MM.1S (cell line): ENCODE data around the gene LAMC3.

ENCODE experiments used
- DNase-seq: peaks from one replicate; pipeline ENCODE4 v3.0.0-alpha.2; 2015
- H2AFZ ChIP-seq: fragments of 300-600 bp; sonication (generic); 2 replicates; pipeline ENCODE4 v1.6.0; 2016; ENCODE audit warnings: antibody characterized with exemption, low read length
- H3F3A ChIP-seq: fragments of 300-600 bp; sonication (generic); 2 replicates; pipeline ENCODE4 v1.6.1; 2016; ENCODE audit warnings: mild to moderate bottlenecking, antibody characterized with exemption, low read length, moderate library complexity, mixed read lengths; ENCODE audit not compliant: insufficient read depth
- H3K27ac ChIP-seq: fragments of 300-600 bp; sonication (generic); 2 replicates; pipeline ENCODE4 v1.5.1; 2016; ENCODE audit warnings: mild to moderate bottlenecking, low read length
- H3K27me3 ChIP-seq: fragments of 300-600 bp; sonication (generic); replicated peaks from 2 replicates; pipeline ENCODE4 v1.6.0; 2016; ENCODE audit warnings: low read length; ENCODE audit not compliant: insufficient read depth
- H3K36me3 ChIP-seq: fragments of 300-600 bp; sonication (generic); replicated peaks from 2 replicates; pipeline ENCODE4 v1.6.1; 2016; ENCODE audit warnings: mild to moderate bottlenecking, low read length, mixed read lengths; ENCODE audit not compliant: insufficient read depth
- H3K4me1 ChIP-seq: fragments of 300-600 bp; sonication (generic); 2 replicates; pipeline ENCODE4 v1.6.1; 2016; ENCODE audit warnings: low read length, mixed read lengths
- H3K4me2 ChIP-seq: fragments of 300-600 bp; sonication (generic); 2 replicates; pipeline ENCODE4 v1.6.0; 2016; ENCODE audit warnings: low read depth, low read length
- H3K4me3 ChIP-seq: fragments of 300-600 bp; sonication (generic); 2 replicates; pipeline ENCODE4 v1.5.1; 2016; ENCODE audit warnings: low read length, mixed read lengths
- H3K79me2 ChIP-seq: fragments of 300-600 bp; sonication (generic); 2 replicates; pipeline ENCODE4 v1.6.1; 2016; ENCODE audit warnings: mixed run types, low read length, mixed read lengths
- H3K9ac ChIP-seq: fragments of 300-600 bp; sonication (generic); 2 replicates; pipeline ENCODE4 v1.6.1; 2016; ENCODE audit warnings: low read length, mixed read lengths
- H3K9me2 ChIP-seq: fragments of 300-600 bp; sonication (generic); replicated peaks from 2 replicates; pipeline ENCODE4 v1.6.1; 2016; ENCODE audit warnings: mild to moderate bottlenecking, low read length, mixed read lengths; ENCODE audit not compliant: insufficient read depth
- H3K9me3 ChIP-seq: fragments of 300-600 bp; sonication (generic); replicated peaks from 2 replicates; pipeline ENCODE4 v1.6.1; 2016; ENCODE audit warnings: mild to moderate bottlenecking, low read length, mixed read lengths; ENCODE audit not compliant: insufficient read depth
- H4K20me1 ChIP-seq: fragments of 300-600 bp; sonication (generic); 2 replicates; pipeline ENCODE4 v1.6.1; 2016; ENCODE audit warnings: mild to moderate bottlenecking, low read length, moderate library complexity, mixed read lengths; ENCODE audit not compliant: insufficient read depth
- EZH2 ChIP-seq: fragments of 300-600 bp; sonication (generic); optimal IDR thresholded peaks from 2 replicates; pipeline ENCODE3; 2017; ENCODE audit warnings: low read depth, mild to moderate bottlenecking, antibody characterized with exemption, low read length, mixed read lengths
- EZH2phosphoT487 ChIP-seq: fragments of 300-600 bp; sonication (generic); IDR thresholded peaks from 2 replicates; pipeline ENCODE4 v1.6.1; 2018; ENCODE audit warnings: antibody characterized with exemption, low read length
- TF ChIP-seq, protein P1 (sequence below): fragments of 300-600 bp; sonication (generic); IDR thresholded peaks from 2 replicates; pipeline ENCODE4 v1.5.1; 2016; ENCODE audit warnings: antibody characterized with exemption, low read length, mixed read lengths

LAMC3 gene

DNA sequence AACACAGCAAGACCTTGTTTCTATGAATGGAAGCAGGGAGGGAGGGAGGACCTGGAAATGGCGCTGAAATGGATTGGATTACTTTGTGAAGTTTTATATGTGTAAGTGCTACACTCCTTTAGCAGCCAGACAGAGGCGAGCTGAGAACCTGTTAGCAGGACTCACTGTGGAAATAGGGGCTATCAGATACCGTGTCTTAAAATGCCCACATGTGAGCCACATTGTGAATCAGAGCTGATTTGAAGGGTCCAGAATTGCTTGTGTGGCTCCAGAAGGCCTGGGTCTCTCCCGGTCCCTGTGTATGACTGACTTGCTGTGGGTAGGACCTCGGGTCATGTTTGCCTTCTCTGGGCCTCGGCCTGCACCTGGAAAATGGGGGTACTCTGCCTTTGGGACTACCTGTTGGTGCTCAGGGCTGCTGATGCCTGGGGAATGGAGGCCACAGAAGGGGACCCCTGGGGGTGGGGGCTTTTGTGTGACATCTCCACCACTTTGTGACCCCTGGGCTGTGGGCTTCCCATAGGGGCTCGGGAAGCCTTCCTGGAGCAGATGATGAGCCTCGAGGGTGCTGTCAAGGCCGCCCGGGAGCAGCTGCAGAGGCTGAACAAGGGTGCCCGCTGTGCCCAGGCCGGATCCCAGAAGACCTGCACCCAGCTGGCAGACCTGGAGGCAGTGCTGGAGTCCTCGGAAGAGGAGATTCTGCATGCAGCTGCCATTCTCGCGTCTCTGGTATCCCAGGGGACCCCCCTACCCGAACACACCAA, 63.3 kb downstream of the LAMC3 start:
- DNase-seq, result no peak
- no peaks in the 10 kb centered on the region for H3K36me3 ChIP-seq
- no peaks in the 10 kb centered on the region for H3F3A ChIP-seq
- no peak overlapping the region for H3K27ac ChIP-seq
- H3K79me2 ChIP-seq, result no peaks in the 10 kb centered on the region
- H3K4me3 ChIP-seq, result no peak overlapping the region
- TF ChIP-seq EZH2phosphoT487, result no peak
- TF ChIP-seq EZH2, result no peak
- TF ChIP-seq, protein P1, sequence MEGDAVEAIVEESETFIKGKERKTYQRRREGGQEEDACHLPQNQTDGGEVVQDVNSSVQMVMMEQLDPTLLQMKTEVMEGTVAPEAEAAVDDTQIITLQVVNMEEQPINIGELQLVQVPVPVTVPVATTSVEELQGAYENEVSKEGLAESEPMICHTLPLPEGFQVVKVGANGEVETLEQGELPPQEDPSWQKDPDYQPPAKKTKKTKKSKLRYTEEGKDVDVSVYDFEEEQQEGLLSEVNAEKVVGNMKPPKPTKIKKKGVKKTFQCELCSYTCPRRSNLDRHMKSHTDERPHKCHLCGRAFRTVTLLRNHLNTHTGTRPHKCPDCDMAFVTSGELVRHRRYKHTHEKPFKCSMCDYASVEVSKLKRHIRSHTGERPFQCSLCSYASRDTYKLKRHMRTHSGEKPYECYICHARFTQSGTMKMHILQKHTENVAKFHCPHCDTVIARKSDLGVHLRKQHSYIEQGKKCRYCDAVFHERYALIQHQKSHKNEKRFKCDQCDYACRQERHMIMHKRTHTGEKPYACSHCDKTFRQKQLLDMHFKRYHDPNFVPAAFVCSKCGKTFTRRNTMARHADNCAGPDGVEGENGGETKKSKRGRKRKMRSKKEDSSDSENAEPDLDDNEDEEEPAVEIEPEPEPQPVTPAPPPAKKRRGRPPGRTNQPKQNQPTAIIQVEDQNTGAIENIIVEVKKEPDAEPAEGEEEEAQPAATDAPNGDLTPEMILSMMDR, result no peak
- no peak overlapping the region for H3K4me2 ChIP-seq
- H3K4me1 ChIP-seq, result no peaks in the 10 kb centered on the region
- H3K9me3 ChIP-seq, result no peaks in the 10 kb centered on the region
- no peak overlapping the region for H2AFZ ChIP-seq
- no peaks in the 10 kb centered on the region for H4K20me1 ChIP-seq
- H3K27me3 ChIP-seq, result peaks cover 94% of the 10 kb centered on the region
- no peak overlapping the region for H3K9ac ChIP-seq
- H3K9me2 ChIP-seq, result no peaks in the 10 kb centered on the region

DNA sequence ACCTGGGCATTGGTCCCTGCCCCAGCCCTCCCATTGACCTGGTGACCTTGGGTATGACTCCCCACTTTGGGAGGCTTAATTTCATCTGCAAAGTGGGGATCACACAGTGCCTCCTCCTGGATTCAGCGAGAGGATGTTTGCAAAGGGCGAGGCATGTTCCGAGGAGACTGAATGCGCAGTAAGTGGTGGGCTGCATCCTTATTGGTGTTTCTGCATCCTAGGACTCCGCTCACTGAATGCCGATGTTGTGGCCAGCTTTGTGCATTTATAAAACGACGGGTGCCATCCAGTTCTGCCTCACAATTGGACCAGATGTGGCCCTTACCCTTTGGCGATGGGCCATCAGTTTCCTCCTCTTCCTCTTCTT, 63.9 kb downstream of the LAMC3 start:
- Histone ChIP-seq H3K27ac (no peak overlapping the region), H3K9me2 (no peaks in the 10 kb centered on the region), H2AFZ (no peak overlapping the region), H3K36me3 (no peaks in the 10 kb centered on the region), H3F3A (no peaks in the 10 kb centered on the region), H3K9me3 (no peaks in the 10 kb centered on the region), H3K9ac (no peak overlapping the region), H4K20me1 (no peaks in the 10 kb centered on the region), H3K4me2 (no peak overlapping the region), H3K27me3 (peaks cover 94% of the 10 kb centered on the region), H3K4me1 (no peaks in the 10 kb centered on the region), H3K4me3 (no peak overlapping the region), H3K79me2 (no peaks in the 10 kb centered on the region)
- TF ChIP-seq, protein P1, result no peak
- TF ChIP-seq EZH2phosphoT487, result no peak
- TF ChIP-seq EZH2, result no peak
- DNase-seq, result no peak

DNA sequence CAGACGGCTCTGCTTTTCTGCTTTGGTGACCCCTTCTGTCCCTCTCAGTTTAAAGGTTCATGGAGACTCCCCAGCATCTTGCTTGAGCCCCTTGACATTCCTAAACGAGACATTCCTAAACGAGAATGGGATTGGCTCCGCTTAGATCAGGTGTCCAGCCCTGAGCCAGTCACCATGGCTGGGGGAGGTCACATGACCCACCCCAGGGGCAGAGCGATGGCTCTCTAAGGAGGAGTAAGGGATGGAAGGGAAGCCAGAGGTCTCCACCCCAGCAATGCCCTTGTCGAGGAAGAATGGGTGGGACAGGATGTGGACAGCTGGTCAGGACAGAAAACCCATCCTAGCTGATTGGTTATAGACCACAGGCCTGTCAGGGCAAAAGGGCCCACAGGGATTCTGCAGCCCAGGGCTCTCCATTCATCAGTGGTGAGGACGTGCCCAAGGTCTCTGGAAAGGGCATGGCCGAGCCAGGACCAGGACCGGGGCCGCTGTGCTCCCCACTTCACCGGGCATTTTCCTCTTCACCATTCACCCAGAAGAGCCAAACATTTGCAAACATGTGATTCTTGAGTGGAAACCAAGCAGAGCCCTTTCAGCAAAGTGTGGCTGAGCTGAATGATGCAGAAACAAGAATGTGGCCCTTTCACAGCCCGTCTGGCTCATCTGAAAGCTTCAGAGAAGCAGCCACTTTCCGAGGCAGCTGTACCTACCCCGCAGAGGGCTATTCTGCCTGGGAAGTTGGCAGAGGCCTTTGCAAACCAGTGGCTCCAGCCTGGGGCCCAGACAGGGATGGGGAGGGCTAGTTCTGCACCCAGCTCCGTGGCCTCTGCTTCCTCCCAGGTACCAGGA, 67.6 kb downstream of the LAMC3 start:
- no peak overlapping the region for H3K4me3 ChIP-seq
- H3K9me2 ChIP-seq, result no peaks in the 10 kb centered on the region
- no peak overlapping the region for H3K9ac ChIP-seq
- TF ChIP-seq EZH2phosphoT487 (no peak), EZH2 (no peak)
- TF ChIP-seq, protein P1, result no peak
- no peak overlapping the region for H3K4me2 ChIP-seq
- no peak overlapping the region for H3K27ac ChIP-seq
- H3K27me3 ChIP-seq, result peaks cover 89% of the 10 kb centered on the region
- H3K79me2 ChIP-seq, result no peaks in the 10 kb centered on the region
- no peaks in the 10 kb centered on the region for H4K20me1 ChIP-seq
- H3K36me3 ChIP-seq, result no peaks in the 10 kb centered on the region
- no peaks in the 10 kb centered on the region for H3K9me3 ChIP-seq
- DNase-seq, result no peak
- no peaks in the 10 kb centered on the region for H3K4me1 ChIP-seq
- H3F3A ChIP-seq, result no peaks in the 10 kb centered on the region
- no peak overlapping the region for H2AFZ ChIP-seq
